Fibroblast of lung (primary cell): Measurements from ENCODE around the gene HNRNPA3.

Experiments used
- CTCF ChIP-seq, 2 donors: IDR thresholded peaks in 1 of 2; conservative IDR thresholded peaks in 1 of 2; 1 replicate in 1 of 2; 2 replicates in 1 of 2; pipeline ENCODE4 v1.5.1; 2011 to 2012; ENCODE audit warnings: low read length in 2 of 2, control low read depth in 1 of 2, inconsistent platforms in 1 of 2, low read depth in 1 of 2, mild to moderate bottlenecking in 1 of 2
- EZH2 ChIP-seq: IDR thresholded peaks from 2 replicates; pipeline ENCODE4 v1.5.1; 2012; ENCODE audit warnings: low read length, control low read depth, mild to moderate bottlenecking; ENCODE audit errors: missing control alignments

- TF ChIP-seq CTCF (conservative IDR thresholded peaks at IDR 0.05 in 1 of 2, IDR thresholded peaks at IDR 0.05 in 1 of 2; ENCODE audit: low read depth in 1 of 2, low read length in 2 of 2) (no peak), EZH2 (no peak)
These were observed 21.7 kb downstream of the HNRNPA3 start for GRCh38 chr2:177234267-177234666.
